Kidney (tissue), 14 donors: ENCODE measurements around the gene SPTBN5. TPM values are rescaled to one million over a fixed set of nuclear protein-coding genes. Genes with fewer than 3 reads are reported as not detected.

Source experiments
- DNase-seq, 5 donors: peaks; one replicate each; pipeline ENCODE4 v3.0.0-alpha.2; 2013 to 2020
- FAIRE-seq: peaks from 2 replicates; lab custom pipeline; 2012; peaks lifted over from hg19 to GRCh38; lab: Jason Lieb, UNC
- H3K27ac ChIP-seq, 2 donors: one replicate each; pipeline ENCODE4 v1.7.0; 2013; ENCODE audit warnings: low read depth in 2 of 2, low read length in 2 of 2, inconsistent platforms in 1 of 2
- H3K27me3 ChIP-seq: one replicate; pipeline ENCODE4 v1.7.1; 2013; ENCODE audit warnings: low read length, inconsistent platforms; ENCODE audit not compliant: control insufficient read depth, insufficient read depth
- H3K36me3 ChIP-seq, 3 donors: one replicate each; pipeline versions ENCODE4 v1.7.0 to v1.7.1; 2013; ENCODE audit warnings: low read length in 3 of 3, control low read depth in 1 of 3, inconsistent platforms in 1 of 3; ENCODE audit not compliant: insufficient read depth in 3 of 3, control insufficient read depth in 2 of 3
- H3K4me1 ChIP-seq, 3 donors: one replicate each; pipeline versions ENCODE4 v1.7.0 to v1.7.1; 2013; ENCODE audit warnings: low read length in 3 of 3, inconsistent platforms in 1 of 3, low read depth in 1 of 3; ENCODE audit not compliant: control insufficient read depth in 2 of 3, insufficient read depth in 2 of 3
- H3K4me3 ChIP-seq, 3 donors: one replicate each; pipeline versions ENCODE4 v1.7.0 to v1.8.1; 2013; ENCODE audit warnings: low read length in 3 of 3, control low read depth in 1 of 3, inconsistent platforms in 1 of 3
- H3K9ac ChIP-seq, 3 donors: one replicate each; pipeline versions ENCODE4 v1.7.0 to v1.7.1; 2013; ENCODE audit warnings: low read length in 3 of 3, control low read depth in 1 of 3, inconsistent platforms in 1 of 3
- H3K9me3 ChIP-seq, 3 donors: one replicate each; pipeline versions ENCODE4 v1.7.0 to v1.7.1; 2013; ENCODE audit warnings: low read length in 3 of 3, control low read depth in 1 of 3, inconsistent platforms in 1 of 3; ENCODE audit not compliant: control insufficient read depth in 2 of 3, insufficient read depth in 1 of 3
- intact Hi-C: fragments of 100-400 bp; cut with DNase I; formaldehyde crosslinking; loops from one replicate; pipeline ENCODE4 v1.11.1; 2022
- polyA plus RNA-seq: library from polyadenylated mRNA; stranded (reverse); fragments of 350-450 nt; fragmentation: Illumina TruSeq; extraction: RNeasy Lipid Tissue Mini Kit (QIAGEN cat#74804); gene quantifications from one replicate; pipeline ENCODE4 v1.2.3, GENCODE V29; 2014; ENCODE audit warnings: low read depth, low replicate concordance; ENCODE audit not compliant: insufficient read depth
- total RNA-seq: library from RNA; stranded (reverse); fragmentation: NEBNext Ultra II Directional; extraction: Animal tissue kit (Norgen Biotek cat#: 25700); gene quantifications from one replicate; pipeline ENCODE4 v1.2.1, GENCODE V29; 2021
- TF ChIP-seq, protein P1 (sequence below): IDR thresholded peaks from 3 replicates; pipeline ENCODE4 v1.5.1; 2012; ENCODE audit warnings: mild to moderate bottlenecking, moderate library complexity, borderline replicate concordance; ENCODE audit not compliant: insufficient read depth; ENCODE audit errors: extremely low read depth
- donor health status: control.
- donor health status: control.
- donor health status: control.
- donor health status: control.
- donor health status: control.
- donor health status: DM: yes; HTN: yes; CAD: no.
- donor health status: Normal renal cell carcinoma (clear cell type).

The SPTBN5 gene
- total and polyA plus RNA-seq, 2 donors from 2014 or later = 1.2 to 2.6 TPM

DNA sequence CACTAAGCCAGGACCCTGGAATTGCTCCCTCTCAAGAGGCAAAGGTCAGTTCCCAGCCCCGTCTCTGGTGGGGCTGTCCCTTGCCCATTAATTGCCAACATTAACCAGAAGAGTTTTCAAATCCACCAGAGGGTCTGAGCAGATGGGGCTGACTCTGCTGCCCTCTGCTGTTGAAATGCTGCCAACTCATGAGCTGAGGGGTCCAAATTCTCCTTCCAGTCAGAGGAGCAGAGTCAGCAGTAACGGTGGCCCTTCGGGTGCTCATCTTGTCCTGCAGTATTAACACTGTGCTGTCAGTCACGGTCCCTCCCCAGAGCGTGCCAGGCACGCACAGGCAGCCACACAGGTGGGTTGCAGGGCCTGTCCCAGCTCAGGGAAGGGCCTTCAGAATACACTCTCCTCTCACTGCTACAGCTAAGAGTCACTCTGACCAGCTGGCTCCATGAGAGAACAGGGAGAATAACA is 10.7 kb upstream of the SPTBN5 start:
- no peaks in the 10 kb centered on the region for H3K9me3 ChIP-seq
- TF ChIP-seq, protein P1, sequence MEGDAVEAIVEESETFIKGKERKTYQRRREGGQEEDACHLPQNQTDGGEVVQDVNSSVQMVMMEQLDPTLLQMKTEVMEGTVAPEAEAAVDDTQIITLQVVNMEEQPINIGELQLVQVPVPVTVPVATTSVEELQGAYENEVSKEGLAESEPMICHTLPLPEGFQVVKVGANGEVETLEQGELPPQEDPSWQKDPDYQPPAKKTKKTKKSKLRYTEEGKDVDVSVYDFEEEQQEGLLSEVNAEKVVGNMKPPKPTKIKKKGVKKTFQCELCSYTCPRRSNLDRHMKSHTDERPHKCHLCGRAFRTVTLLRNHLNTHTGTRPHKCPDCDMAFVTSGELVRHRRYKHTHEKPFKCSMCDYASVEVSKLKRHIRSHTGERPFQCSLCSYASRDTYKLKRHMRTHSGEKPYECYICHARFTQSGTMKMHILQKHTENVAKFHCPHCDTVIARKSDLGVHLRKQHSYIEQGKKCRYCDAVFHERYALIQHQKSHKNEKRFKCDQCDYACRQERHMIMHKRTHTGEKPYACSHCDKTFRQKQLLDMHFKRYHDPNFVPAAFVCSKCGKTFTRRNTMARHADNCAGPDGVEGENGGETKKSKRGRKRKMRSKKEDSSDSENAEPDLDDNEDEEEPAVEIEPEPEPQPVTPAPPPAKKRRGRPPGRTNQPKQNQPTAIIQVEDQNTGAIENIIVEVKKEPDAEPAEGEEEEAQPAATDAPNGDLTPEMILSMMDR = peak; percentile 90
- peaks cover 0 to 21% (median 12%) of the 10 kb centered on the region in 3 donors for H3K36me3 ChIP-seq
- no peak overlapping the region for H3K4me3 ChIP-seq
- no peak for FAIRE-seq
- intact Hi-C loops = no loop called here
- H3K27me3 ChIP-seq = no peaks in the 10 kb centered on the region
- DNase-seq = peak in 4 of 5 donors; percentile 81 to 89 (median 87)
- H3K27ac ChIP-seq = no peak overlapping the region
- H3K9ac ChIP-seq = no peak overlapping the region
- peaks cover 0 to 4% (median 3%) of the 10 kb centered on the region in 3 donors for H3K4me1 ChIP-seq

DNA sequence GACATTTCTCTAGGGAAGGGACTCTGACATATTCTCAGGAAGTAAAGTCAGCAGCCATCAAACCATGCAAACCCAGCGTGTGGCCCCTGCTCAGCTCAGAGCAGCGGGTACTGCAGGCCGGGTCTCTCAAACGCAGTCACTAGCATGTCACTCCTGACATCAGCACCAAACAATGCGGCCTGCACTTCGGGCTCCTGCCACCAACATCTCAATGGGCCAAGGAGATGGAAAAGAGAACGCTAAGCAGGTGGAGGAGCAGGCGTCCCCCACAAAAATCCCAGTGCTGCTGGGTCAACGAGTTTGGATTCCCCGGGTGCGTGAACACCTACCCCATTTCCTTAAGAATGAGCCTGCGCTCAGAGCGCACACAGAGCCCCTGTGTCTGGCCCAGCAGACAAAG is 9.9 kb upstream of the SPTBN5 start:
- intact Hi-C loops = no loop called here
- H3K4me1 ChIP-seq = peaks cover 0 to 4% (median 3%) of the 10 kb centered on the region in 3 donors
- H3K27ac ChIP-seq = no peak overlapping the region
- no peak for FAIRE-seq
- no peak overlapping the region for H3K9ac ChIP-seq
- no peaks in the 10 kb centered on the region for H3K9me3 ChIP-seq
- H3K36me3 ChIP-seq = peaks cover 0 to 14% (median 4%) of the 10 kb centered on the region in 3 donors
- no peaks in the 10 kb centered on the region for H3K27me3 ChIP-seq
- TF ChIP-seq, protein P1 = no peak
- no peak overlapping the region for H3K4me3 ChIP-seq
- DNase-seq = no peak

DNA sequence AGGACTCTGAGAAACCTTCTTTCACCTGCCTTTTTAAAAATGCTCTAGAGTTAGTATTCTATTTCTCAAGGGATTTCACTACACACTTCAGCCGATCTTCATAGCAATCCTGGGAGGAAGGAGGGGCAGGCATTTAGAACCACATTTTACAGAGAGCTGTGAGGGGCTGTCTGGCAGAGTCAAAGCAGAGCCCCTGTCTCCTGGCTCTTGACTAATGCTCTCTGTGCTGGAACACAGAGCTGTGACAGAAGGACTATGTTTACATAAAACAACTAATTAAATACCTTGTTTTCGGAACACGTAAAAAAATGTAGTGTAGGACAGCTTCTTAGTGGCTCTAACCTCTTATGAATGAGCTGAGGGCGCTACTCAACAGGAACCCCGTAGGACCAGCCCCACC is 7.6 kb upstream of the SPTBN5 start:
- peaks cover 0 to 6% (median 5%) of the 10 kb centered on the region in 3 donors for H3K36me3 ChIP-seq
- H3K9ac ChIP-seq = no peak overlapping the region
- no peak overlapping the region for H3K27ac ChIP-seq
- TF ChIP-seq, protein P1 = no peak
- H3K4me3 ChIP-seq = no peak overlapping the region
- no peaks in the 10 kb centered on the region for H3K9me3 ChIP-seq
- intact Hi-C loops = no loop called here
- FAIRE-seq = no peak
- DNase-seq = no peak
- peaks cover 0 to 4% (median 3%) of the 10 kb centered on the region in 3 donors for H3K4me1 ChIP-seq
- H3K27me3 ChIP-seq = no peaks in the 10 kb centered on the region
